ENCODE results near the gene PPM1F.

Gene PPM1F, protein sequence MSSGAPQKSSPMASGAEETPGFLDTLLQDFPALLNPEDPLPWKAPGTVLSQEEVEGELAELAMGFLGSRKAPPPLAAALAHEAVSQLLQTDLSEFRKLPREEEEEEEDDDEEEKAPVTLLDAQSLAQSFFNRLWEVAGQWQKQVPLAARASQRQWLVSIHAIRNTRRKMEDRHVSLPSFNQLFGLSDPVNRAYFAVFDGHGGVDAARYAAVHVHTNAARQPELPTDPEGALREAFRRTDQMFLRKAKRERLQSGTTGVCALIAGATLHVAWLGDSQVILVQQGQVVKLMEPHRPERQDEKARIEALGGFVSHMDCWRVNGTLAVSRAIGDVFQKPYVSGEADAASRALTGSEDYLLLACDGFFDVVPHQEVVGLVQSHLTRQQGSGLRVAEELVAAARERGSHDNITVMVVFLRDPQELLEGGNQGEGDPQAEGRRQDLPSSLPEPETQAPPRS

DNA sequence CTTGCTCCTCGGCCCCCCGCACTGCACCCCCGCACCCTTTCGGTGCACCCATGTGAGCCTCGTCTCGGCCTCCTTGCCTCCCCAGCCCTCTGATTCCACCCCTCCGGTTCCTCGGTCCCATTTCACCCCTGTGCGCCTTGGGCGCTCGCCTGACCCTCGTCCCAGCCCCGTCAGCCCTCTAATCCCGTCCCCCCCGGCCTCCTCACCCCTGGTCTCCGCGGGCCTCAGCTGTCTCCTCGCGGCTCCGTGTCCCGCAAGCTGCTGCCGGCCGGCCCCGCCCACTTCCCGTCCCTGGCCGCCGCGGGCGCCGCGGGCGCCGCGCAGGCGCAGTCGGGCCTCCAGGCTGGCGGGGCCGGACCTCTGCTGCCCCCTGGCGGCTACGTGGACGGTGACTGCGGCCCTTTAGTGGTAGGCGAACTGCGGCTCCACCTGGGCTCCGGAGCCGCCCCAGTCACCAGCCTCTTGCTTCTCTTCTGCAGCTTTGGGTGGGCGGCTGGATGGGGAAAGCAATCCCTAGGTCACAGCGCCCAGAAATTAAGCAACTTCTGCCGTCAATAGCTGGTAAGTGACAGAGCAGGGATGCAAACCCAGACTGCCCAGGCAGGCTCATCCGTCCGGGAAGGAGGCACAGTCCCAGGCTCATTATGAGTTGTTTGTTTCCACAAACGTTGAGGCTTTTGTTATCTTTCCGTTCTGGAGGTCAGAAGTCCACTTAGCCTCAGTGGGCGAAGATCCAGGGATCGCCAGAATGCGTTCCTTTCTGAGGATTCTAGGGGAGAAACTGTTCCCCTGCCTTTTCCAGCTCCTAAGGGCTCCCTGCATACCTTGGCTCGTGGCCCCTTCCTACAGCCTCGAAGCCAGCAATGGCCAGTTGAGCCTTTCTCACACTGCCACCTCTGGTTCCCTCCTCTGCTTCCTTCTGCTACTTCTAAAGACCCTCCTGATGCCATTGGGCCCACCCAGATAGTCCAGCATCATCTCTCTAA is at the start of gene PPM1F:
TSS of gene PPM1F (minus strand) at position 263 of the 986 bp plus-strand sequence. CDS start 6,800 bp downstream, outside the sequence.
- peak; percentile 72 for FAIRE-seq

DNA sequence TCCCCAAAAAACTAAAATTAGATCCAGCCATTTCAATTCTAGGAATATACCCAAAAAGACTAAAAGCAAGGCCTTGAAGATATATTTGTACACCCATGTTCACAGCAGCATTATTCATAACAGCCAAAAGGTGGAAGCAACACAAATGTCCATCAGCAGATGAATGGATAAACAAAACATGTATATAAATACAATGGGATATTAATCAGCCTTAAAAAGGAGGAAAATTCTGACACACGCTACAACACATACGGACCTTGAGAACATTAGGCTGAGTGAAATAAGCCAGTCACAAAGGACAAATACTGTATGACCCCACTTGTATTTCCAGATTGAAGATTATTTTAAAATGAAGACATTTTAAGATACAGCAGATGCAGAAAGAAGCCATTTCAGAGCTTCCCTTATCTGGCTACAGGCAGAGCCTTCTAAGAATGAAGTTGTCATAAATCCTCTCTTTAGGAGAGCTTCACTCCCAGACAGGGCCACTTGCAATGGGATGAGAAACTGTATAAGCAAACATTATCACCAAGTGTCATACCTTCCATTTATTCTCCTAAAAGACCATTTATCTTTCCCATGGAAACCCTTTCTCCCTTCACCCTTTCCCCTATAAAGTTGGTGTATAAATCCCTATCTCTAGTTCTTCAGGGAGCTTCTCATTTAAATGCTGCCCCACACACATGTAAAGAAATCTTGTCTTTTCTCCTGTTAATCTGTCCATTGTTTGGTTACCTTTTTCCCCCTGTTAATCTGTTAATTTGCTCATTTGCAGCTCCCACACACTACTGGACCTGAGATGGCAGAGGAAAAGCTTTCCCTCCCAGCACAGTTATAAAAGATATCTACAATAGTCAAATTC is 49.2 kb upstream of the PPM1F start:
- FAIRE-seq (no peak), DNase-seq (ENCODE audit: extremely low spot score, insufficient read length, low read depth) (no peak)

More for the DNA sequence above, at the start of gene PPM1F:
- peak; percentile 94 for DNase-seq (ENCODE audit: extremely low spot score, insufficient read length, low read depth)

DNA sequence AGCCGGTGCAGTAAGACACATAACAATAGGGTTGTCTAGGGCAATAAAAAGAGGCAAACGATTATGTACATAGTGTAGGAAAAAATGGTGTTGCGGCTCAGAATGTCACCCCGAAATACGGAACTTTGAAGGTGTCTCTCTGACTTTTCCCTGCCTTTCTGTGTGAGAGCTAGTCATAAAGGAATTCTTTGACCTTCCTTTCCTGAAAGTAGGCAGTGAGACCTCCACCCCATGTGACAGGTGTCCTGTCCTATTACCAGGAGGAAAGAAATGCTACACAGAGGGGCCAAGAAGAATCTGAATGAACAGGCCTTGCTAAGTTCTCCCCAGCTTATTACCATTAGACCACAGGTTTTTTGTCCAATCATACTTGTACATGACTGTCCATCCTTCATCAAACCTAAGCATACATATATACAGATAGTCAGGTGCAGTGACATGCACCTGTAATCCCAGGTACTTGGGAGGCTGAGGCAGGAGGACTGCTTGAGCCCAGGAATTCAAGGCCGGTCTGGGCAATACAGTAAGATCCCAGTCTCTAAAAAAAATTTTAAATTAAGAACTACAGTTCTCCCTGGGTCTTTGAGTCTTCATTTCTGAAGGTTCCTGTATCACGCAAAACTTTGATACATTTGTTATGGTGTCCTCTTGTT is 46.1 kb upstream of the PPM1F start:
- DNase-seq (ENCODE audit: extremely low spot score, insufficient read length, low read depth): no peak
- no peak for FAIRE-seq

DNA sequence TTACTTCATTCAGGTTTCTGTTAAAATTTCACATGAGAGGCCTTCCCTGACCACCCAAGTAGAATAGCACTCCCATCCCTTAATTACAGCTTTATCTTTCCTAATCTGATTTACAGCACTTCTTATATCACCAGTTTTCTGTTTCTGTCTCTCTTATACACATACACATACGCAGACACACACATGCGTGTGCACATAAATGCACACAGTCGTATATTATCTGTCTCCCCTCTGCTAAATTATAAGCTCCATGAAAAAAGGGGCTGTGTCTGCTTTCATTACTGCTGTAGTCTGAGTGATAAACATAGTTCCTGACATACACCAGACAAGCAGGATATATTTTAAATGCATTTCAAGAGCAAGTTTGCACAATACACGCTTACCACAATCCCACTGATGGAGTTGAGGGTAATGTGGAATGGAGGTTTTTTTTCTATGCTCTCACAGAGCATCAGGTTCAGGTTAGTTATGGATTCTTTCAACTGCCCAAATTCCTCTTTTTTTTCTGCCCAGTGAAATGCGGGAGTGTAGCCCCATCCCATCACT is 43.6 kb upstream of the PPM1F start:
- DNase-seq (ENCODE audit: extremely low spot score, insufficient read length, low read depth) (no peak), FAIRE-seq (no peak)

DNA sequence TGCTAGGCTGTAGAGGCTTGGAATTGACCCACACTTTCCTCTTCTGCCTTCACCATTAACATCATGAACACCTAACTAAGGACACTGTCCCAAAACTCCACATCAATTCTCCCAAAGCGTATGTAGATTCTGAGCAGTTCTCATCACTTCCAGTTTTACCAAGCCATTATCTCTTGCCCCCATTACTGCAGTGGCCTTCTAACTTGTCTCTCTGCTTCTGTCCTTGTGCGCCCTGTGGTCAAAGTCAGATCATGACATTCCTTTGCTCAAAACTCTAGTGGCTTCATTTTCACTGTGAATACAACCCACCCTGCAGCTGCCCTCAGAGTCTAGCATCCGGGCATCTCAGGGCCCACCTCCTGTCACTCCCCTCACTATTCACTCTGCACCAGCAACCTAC is 43.0 kb upstream of the PPM1F start:
- DNase-seq (ENCODE audit: extremely low spot score, insufficient read length, low read depth): no peak
- no peak for FAIRE-seq

DNA sequence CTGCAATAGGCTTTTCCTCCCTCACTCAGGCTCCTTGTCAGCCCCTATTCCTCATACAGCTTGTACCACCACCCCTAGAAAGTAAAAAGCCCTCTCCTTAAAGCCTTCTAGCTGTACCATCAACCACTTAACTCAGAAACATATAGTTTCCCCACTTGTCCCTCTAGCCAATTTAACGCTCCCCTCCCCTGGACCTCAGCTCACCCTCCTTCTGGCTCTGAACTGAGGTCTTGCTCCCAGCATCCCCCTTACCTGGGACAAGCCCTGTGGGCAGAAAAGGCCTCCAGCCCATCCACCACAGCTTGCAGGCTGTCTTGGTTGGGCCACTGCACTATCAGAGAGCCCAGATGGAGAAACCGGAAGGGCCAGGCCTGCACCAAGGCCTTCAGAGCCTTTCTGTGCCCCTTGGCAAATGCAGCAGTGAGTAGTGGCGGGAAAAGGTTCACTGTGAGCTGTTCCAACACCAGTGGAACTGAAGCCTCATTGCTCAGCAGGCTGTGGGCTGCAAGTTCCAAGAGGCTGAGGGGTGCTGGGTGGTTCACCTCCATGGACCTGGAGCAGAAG is 42.3 kb upstream of the PPM1F start:
- no peak for DNase-seq (ENCODE audit: extremely low spot score, insufficient read length, low read depth)
- FAIRE-seq: no peak

DNA sequence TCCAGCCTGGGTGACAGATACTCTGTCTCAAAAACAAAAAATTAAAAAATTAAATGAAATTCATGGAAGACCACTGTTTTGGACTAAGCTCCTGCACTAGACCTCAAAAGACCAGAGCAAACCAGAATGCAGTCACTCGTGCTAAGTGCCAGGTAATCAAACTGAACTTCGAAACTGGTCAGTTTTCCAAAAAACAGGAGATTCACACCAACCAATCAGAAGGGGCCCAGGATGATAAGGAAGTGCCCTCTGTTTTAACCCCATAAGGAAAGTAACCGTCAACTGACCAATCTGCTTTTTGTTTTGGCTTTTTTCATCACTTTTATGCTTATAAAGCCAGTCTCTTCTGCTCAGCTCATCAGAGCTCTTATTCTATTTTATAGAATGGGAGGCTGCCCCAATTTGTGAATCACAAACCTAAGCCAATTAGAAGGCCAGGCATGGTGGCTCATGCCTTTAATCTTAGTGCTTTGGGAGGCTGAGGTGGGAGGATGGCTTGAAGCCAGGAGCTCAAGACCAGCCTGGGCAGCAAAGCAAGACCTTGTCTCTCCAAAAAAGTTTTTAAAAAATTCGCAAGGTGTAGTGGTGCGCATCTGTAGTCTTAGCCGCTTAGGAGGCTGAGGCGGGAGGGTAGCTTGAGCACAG is 40.1 kb upstream of the PPM1F start:
- FAIRE-seq (no peak), DNase-seq (ENCODE audit: extremely low spot score, insufficient read length, low read depth) (no peak)

DNA sequence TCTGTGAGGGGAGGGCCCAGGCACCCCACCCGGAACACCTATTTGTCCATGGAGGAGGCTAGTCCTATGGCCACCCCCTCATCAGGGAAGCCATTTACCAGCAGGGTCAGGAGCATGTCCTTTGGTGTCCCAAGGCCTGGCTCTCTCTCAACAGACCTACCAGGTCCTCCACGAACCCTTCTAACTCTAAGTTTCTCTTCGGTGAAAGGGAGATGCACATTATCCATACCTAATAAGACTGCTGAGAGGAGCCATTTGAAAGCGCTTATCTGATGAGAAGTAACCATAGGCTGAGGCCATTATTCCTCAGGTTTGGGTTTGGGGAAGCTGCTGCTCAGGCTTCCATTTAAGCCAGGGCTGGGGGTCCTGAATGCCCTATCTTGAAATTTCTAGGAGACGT is 39.1 kb upstream of the PPM1F start:
- FAIRE-seq: no peak
- no peak for DNase-seq (ENCODE audit: extremely low spot score, insufficient read length, low read depth)

DNA sequence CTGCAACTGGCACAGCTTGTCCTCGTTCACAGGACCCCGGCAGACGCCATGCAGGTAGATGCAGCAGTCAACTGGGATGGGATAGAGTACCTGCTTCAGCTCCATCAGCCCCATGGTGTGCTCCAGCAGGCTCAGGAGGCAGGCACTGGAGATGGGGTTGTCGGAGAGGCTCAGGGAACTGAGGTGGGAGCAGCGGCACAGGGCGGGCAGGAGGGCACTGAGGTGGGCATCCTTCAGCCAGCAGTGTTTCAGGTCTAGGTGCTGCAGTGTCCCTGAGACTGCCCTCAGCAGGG is 38.6 kb upstream of the PPM1F start:
- DNase-seq (ENCODE audit: extremely low spot score, insufficient read length, low read depth): no peak
- FAIRE-seq: no peak

DNA sequence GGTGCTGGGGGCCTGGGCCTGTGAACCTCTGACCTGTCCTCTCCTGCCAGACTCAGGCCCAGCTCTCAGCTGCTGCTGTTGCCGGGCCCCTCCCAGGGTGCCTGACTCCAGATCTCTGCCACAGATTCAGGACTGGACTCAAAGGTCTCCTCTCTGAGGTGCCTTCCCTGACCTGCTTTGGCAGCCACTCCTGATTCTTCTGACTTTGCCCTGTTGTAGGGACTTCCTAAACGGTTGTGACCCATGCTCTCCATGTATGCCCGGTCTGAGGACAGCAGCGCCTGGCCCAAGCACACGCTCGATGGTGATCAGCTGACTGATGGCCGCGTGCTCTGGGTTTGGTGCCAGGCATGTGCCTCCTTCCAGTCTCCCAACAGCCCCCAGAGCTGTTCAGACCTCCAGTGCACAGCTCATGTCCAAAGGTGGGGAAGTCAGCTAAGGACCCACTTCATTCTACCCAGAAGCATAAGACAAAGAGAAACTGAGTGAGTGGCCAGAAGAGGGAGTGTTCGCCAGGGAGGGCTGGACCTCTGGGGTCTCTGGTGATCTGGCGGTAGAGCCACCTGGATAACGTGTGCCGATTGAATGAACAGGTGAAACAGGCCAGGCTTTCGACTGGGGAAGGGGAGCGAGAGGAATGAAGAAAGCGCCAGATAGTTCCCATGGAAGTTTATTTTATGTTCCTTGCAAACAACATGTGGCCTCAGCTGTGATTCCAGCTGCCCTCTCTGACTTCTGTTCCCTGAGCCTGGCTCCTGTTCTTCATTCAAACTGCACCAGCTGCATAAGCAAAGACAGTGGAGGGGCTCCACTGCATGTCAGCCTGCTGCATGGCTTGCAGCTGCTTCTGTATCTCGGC is 38.0 kb upstream of the PPM1F start:
- FAIRE-seq: no peak

DNA sequence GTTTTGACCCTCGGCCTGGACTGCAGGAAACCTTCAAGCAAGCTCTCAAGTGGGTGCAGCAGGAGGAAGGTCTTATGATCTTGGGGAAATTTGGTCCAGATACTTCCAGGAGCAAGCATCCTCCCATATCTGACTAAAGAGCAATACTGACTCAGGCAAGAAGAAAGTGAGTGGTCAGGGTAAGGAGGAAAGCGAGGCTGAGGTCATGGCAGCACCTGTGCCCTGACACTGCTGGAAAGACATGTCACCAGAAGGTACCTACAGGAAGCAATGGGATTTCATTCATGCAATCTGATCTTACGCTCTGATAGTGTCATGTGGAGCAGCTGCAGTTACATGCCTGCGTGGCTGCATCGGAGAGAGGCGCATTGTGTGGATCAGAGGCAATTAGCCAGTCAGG is 36.4 kb upstream of the PPM1F start:
- FAIRE-seq: no peak
- no peak for DNase-seq (ENCODE audit: extremely low spot score, insufficient read length, low read depth)

More for the DNA sequence above, 38.0 kb upstream of the PPM1F start:
- no peak for DNase-seq (ENCODE audit: extremely low spot score, insufficient read length, low read depth)

DNA sequence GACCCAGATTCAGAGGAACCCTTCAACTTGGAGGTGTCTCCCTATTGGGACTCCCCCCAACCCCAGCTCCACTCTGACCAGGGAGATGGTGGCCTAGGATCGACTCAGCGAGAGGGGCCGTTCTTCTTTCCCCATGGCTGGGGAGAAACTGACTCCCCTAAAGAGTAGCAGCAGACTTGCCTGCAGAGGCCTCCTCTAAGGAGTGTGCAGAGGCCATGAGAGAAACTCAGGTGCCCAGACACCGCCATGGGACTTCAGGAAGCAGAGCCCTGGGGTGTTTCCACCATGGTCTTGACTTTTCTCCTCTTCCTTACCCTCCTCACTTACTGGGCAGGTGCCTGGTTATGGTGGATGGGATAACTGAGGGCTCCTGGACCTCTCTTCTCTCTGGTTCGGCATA is 32.6 kb upstream of the PPM1F start:
- no peak for DNase-seq (ENCODE audit: extremely low spot score, insufficient read length, low read depth)
- FAIRE-seq: no peak

DNA sequence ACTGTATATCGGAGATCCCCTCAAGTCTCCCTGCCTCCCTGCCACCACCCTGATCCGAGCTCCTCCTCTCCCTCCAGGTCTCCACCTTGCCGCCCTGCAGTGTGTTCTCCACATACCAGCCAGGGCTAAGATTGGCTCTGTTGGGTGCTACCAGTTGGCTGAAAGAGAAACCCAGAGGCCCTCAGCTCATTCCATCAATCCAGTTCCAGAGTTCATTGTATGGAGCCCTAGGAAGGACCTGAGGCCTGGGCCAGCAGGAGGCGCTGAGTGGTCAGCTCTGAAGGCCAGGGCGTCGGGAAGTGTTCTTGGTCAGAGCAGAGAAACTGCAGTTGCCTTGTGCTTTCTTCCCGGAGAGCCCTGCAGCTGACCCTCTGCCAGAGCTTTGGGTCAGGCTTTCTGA is 32.1 kb upstream of the PPM1F start:
- FAIRE-seq: no peak
- no peak for DNase-seq (ENCODE audit: extremely low spot score, insufficient read length, low read depth)

DNA sequence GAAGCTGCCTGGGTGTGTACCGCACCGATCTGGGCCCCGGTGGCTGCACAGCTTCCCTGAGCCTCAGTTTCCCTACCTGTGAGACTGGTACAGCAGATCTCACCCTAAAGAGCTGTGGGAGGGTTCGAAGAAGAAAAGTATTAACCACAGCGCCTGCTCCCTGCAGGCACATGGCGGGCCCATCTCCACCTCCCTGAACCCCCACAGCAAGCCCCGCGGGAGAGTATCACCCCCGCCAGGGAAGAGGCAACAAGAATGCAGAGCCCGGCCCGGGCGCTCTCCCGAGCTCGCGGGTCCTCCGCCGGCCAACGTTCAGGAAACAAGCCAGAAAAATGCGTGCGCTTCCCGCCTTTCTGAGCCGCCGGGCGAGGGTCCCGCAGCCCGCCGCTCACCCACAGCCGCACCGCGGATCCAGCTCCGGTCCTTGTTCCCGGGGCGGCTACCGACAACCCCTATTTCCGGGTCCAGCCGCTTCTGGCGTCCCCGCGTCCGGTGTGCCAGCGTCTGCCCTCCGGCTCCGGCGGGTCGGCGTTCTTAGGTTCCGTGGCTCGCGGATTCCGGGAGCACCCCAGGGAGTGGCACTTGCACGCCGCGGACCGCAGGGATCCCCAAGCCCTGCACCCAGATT is 29.8 kb upstream of the PPM1F start, which contains the start of gene TOP3B:
TSS of gene TOP3B (minus strand) at position 450 of the 628 bp plus-strand sequence. CDS start 7,078 bp downstream, outside the sequence.
- DNase-seq (ENCODE audit: extremely low spot score, insufficient read length, low read depth) (peak; percentile 75), FAIRE-seq (peak; percentile 47)

DNA sequence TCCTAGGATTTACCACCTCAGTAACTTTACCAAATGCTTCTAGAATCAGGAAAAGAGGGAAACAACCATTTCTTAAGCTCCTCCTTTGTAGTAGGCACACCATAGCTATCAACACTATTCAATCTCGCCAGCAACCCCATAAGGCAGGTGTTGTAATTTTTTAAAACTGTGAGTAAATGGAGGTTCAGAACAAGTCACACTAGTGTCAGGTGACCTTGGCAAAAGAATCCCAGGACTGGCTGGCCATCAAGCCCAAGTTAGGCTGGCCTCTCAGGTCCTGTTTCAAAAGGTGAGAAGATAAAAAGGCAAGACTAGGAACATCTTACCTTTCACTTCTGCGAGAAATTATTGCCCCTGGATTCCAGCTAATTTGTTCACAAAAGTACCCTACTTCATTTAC is 29.2 kb upstream of the PPM1F start:
- DNase-seq (ENCODE audit: extremely low spot score, insufficient read length, low read depth) (no peak), FAIRE-seq (no peak)

DNA sequence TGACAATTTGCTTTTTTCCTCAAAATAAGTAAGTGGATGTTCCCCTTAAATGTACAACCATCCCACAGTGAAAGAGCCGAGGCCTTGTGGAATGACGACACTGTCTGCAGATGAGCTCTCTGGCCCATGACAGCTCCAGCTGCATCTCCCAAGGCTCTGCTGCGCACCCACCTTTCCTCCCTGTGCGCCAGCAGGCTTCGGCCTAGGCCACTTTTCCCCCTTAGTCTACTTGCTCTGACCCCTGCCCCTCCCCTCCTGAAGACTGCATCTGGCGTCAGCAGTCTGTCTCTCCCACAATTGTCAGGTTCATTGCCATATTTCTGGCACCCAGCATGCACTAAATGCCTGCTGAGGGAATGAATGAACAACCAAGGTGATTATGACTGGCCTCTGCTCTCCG is 27.9 kb upstream of the PPM1F start:
- FAIRE-seq: no peak
- DNase-seq (ENCODE audit: extremely low spot score, insufficient read length, low read depth): no peak
